Measurements from ENCODE around the gene MFSD2A.

The MFSD2A gene

GRCh38 chr1:39990428-39990827 lies 35.5 kb downstream of the MFSD2A start:
- Histone ChIP-seq H2AFZ (ENCODE audit: low read length) (no peak overlapping the region), H3K27ac (ENCODE audit: low read depth, low read length, poor library complexity, severe bottlenecking) (no peak overlapping the region), H3K9me2 (ENCODE audit: low read depth, low read length) (no peaks in the 10 kb centered on the region), H3K4me1 (ENCODE audit: insufficient read depth, low read length, severe bottlenecking) (no peaks in the 10 kb centered on the region), H3K4me2 (ENCODE audit: low read length) (no peak overlapping the region), H3K79me2 (ENCODE audit: insufficient read depth, low read length) (no peaks in the 10 kb centered on the region), H3K9me3 (ENCODE audit: low read length) (no peaks in the 10 kb centered on the region), H4K20me1 (ENCODE audit: insufficient read depth, low read length) (no peaks in the 10 kb centered on the region), H3K9ac (ENCODE audit: low read length) (no peak overlapping the region), H3K27me3 (ENCODE audit: insufficient read depth, low read length) (no peaks in the 10 kb centered on the region), H3K4me3 (ENCODE audit: low read depth, low read length, poor library complexity, severe bottlenecking) (no peak overlapping the region), H3K36me3 (ENCODE audit: insufficient read depth, low read length) (no peaks in the 10 kb centered on the region), H3F3A (ENCODE audit: insufficient read depth, low read length) (no peaks in the 10 kb centered on the region)
- no peak for TF ChIP-seq EZH2 (IDR thresholded peaks at IDR 0.05; ENCODE audit: borderline replicate concordance, low read length)
- no peak for TF ChIP-seq CTCF (IDR thresholded peaks at IDR 0.05; ENCODE audit: low read length)

DNA sequence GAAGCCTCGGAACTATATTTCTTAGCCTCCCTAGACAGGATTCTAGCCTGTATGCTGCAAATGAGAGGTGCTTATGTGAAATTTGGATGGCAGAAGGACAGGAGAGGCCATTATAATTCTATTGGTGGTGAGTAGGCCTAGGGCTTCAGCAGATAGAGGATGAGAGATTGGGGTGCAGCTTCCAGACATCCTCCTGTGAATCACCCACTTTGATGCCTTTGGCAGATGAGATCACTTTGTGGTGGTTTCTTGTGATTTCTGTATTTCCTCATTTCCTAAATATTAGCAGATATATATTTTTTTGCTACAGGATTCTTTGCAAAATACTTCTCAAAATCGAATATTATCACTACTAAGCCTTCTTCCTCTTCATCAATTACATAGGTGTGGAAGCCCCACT lies 37.3 kb downstream of the MFSD2A start:
- H3K4me1 ChIP-seq (ENCODE audit: insufficient read depth, low read length, severe bottlenecking) = peaks cover 8% of the 10 kb centered on the region
- H3K9ac ChIP-seq (ENCODE audit: low read length) = no peak overlapping the region
- no peak overlapping the region for H3K27ac ChIP-seq (ENCODE audit: low read depth, low read length, poor library complexity, severe bottlenecking)

GRCh38 chr1:39992888-39993287 lies 37.9 kb downstream of the MFSD2A start:
- Histone ChIP-seq H3K4me2 (ENCODE audit: low read length) (no peak overlapping the region), H3K27ac (ENCODE audit: low read depth, low read length, poor library complexity, severe bottlenecking) (no peak overlapping the region), H4K20me1 (ENCODE audit: insufficient read depth, low read length) (no peaks in the 10 kb centered on the region), H3K27me3 (ENCODE audit: insufficient read depth, low read length) (no peaks in the 10 kb centered on the region), H3K9me2 (ENCODE audit: low read depth, low read length) (no peaks in the 10 kb centered on the region), H2AFZ (ENCODE audit: low read length) (no peak overlapping the region), H3K9me3 (ENCODE audit: low read length) (no peaks in the 10 kb centered on the region), H3K36me3 (ENCODE audit: insufficient read depth, low read length) (no peaks in the 10 kb centered on the region), H3K79me2 (ENCODE audit: insufficient read depth, low read length) (no peaks in the 10 kb centered on the region), H3K4me1 (ENCODE audit: insufficient read depth, low read length, severe bottlenecking) (peaks cover 8% of the 10 kb centered on the region), H3F3A (ENCODE audit: insufficient read depth, low read length) (no peaks in the 10 kb centered on the region), H3K9ac (ENCODE audit: low read length) (no peak overlapping the region), H3K4me3 (ENCODE audit: low read depth, low read length, poor library complexity, severe bottlenecking) (no peak overlapping the region)
- no peak for TF ChIP-seq CTCF (IDR thresholded peaks at IDR 0.05; ENCODE audit: low read length)
- TF ChIP-seq EZH2 (IDR thresholded peaks at IDR 0.05; ENCODE audit: borderline replicate concordance, low read length) = no peak

More for the DNA sequence above, 37.3 kb downstream of the MFSD2A start:
- TF ChIP-seq CTCF (IDR thresholded peaks at IDR 0.05; ENCODE audit: low read length) = no peak
- no peak for TF ChIP-seq EZH2 (IDR thresholded peaks at IDR 0.05; ENCODE audit: borderline replicate concordance, low read length)
- no peaks in the 10 kb centered on the region for H3K36me3 ChIP-seq (ENCODE audit: insufficient read depth, low read length)
- no peaks in the 10 kb centered on the region for H3K79me2 ChIP-seq (ENCODE audit: insufficient read depth, low read length)
- no peaks in the 10 kb centered on the region for H3K9me2 ChIP-seq (ENCODE audit: low read depth, low read length)
- H3K27me3 ChIP-seq (ENCODE audit: insufficient read depth, low read length) = no peaks in the 10 kb centered on the region
- H3K9me3 ChIP-seq (ENCODE audit: low read length) = no peaks in the 10 kb centered on the region
- no peak overlapping the region for H2AFZ ChIP-seq (ENCODE audit: low read length)
- no peaks in the 10 kb centered on the region for H3F3A ChIP-seq (ENCODE audit: insufficient read depth, low read length)
- no peaks in the 10 kb centered on the region for H4K20me1 ChIP-seq (ENCODE audit: insufficient read depth, low read length)
- no peak overlapping the region for H3K4me2 ChIP-seq (ENCODE audit: low read length)
- no peak overlapping the region for H3K4me3 ChIP-seq (ENCODE audit: low read depth, low read length, poor library complexity, severe bottlenecking)

All from OCI-LY1 (cell line).